ENCODE data around the gene HIBADH.

GRCh38 chr7:27603813-27604212 is 58.9 kb downstream of the HIBADH start:
- TF ChIP-seq CTCF (IDR thresholded peaks at IDR 0.05): no peak
- no peak for TF ChIP-seq EP300 (IDR thresholded peaks at IDR 0.05; ENCODE audit: low read depth)
- no peak for TF ChIP-seq POLR2AphosphoS5 (IDR thresholded peaks at IDR 0.05)
